K562 (cell line): ENCODE measurements around the gene SHB. TPM values are rescaled to one million over a fixed set of nuclear protein-coding genes. Genes with fewer than 3 reads are reported as not detected.

Experiments used
- ATAC-seq: fragments of 200-7000 bp; cut with Tn5 transposase; 3 replicates; pipeline ENCODE4 v1.9.1; 2020; ENCODE audit warnings: moderate library complexity
- BruUV-seq: library from RNA; stranded (reverse); fragments of 400-500 nt; replicated peaks from 2 replicates; lab custom pipeline; 2021; lab: Mats Ljungman, UMichigan
- CTCF ChIA-PET: fragments of 300-600 bp; formaldehyde crosslinking; extraction: SDS; loops from one replicate; lab custom pipeline; 2021; ENCODE audit warnings: low intra/inter-chr PET ratio; lab: Yijun Ruan, JAX
- POLR2A ChIA-PET: fragments of 300-600, 350-650 bp; sonication (Branson Sonifier 250); formaldehyde crosslinking; extraction: SDS; loops from one replicate; lab custom pipeline; 2021; ENCODE audit warnings: antibody characterized with exemption, inconsistent platforms; lab: Yijun Ruan, JAX
- DNase-seq, 4 experiments: peaks; one replicate each; pipeline versions ENCODE4 v3.0.0 to v3.0.0-alpha.2; 2011 to 2018; ENCODE audit warnings: low spot score in 3 of 4, mixed read lengths in 3 of 4; ENCODE audit errors: extremely low read depth in 1 of 4
- FAIRE-seq: peaks from 2 replicates; lab custom pipeline; 2011; peaks lifted over from hg19 to GRCh38; lab: Jason Lieb, UNC
- H2AFZ ChIP-seq: 2 replicates; pipeline ENCODE4 v1.6.0; 2011; ENCODE audit warnings: low read depth, low read length, control low read depth, inconsistent platforms
- H3K27ac ChIP-seq: fragments of 200-600 bp; 3 replicates; pipeline ENCODE4 v1.8.0; 2011; ENCODE audit warnings: low read depth, mild to moderate bottlenecking, control low read depth, inconsistent platforms, low read length, moderate library complexity, mixed read lengths; ENCODE audit errors: extremely low read depth
- H3K27me3 ChIP-seq, 2 experiments: fragments of 300-600 bp in 1 of 2; 2 replicates in 1 of 2; 3 replicates in 1 of 2; pipeline versions ENCODE4 v1.6.0 to v1.8.0; 2011; ENCODE audit warnings: inconsistent platforms in 2 of 2, low read length in 2 of 2, mild to moderate bottlenecking in 1 of 2, mixed read lengths in 1 of 2, moderate library complexity in 1 of 2; ENCODE audit not compliant: control insufficient read depth in 2 of 2, insufficient read depth in 2 of 2
- H3K36me3 ChIP-seq: fragments of 300-600 bp; 3 replicates; pipeline ENCODE4 v1.8.0; 2011; ENCODE audit warnings: mild to moderate bottlenecking, low read length, inconsistent platforms; ENCODE audit not compliant: control insufficient read depth, insufficient read depth
- H3K4me1 ChIP-seq, 2 experiments: fragments of 200-600 bp in 1 of 2; replicated peaks in 1 of 2; 2 replicates in 1 of 2; 3 replicates in 1 of 2; pipeline versions ENCODE4 v1.5.1 to v1.8.0; 2011; ENCODE audit warnings: inconsistent platforms in 2 of 2, low read length in 2 of 2, mild to moderate bottlenecking in 1 of 2, mixed read lengths in 1 of 2, moderate library complexity in 1 of 2; ENCODE audit not compliant: control insufficient read depth in 2 of 2, insufficient read depth in 2 of 2
- H3K4me2 ChIP-seq: 2 replicates; pipeline ENCODE4 v1.6.1; 2011; ENCODE audit warnings: low read length, control low read depth, inconsistent platforms, mixed read lengths; ENCODE audit not compliant: insufficient read depth
- H3K4me3 ChIP-seq: fragments of 200-600 bp; sonication (generic), shearing (Covaris generic); 2 replicates; pipeline ENCODE4 v1.5.1; 2016; ENCODE audit warnings: control low read depth, inconsistent platforms
- H3K79me2 ChIP-seq: fragments of 200-600 bp; 3 replicates; pipeline ENCODE4 v1.8.0; 2011; ENCODE audit warnings: low read length, inconsistent platforms; ENCODE audit not compliant: control insufficient read depth, insufficient read depth
- H3K9ac ChIP-seq, 2 experiments: 2 replicates each; pipeline versions ENCODE4 v1.6.0 to v1.6.1; 2011; ENCODE audit warnings: low read depth in 2 of 2, low read length in 2 of 2, control low read depth in 1 of 2, inconsistent platforms in 1 of 2, mild to moderate bottlenecking in 1 of 2, mixed read lengths in 1 of 2; ENCODE audit not compliant: insufficient read depth in 1 of 2
- H3K9me1 ChIP-seq: one replicate; pipeline ENCODE4 v1.6.0; 2011; ENCODE audit warnings: inconsistent platforms, mild to moderate bottlenecking, low read length, moderate library complexity; ENCODE audit not compliant: control insufficient read depth, insufficient read depth
- H3K9me3 ChIP-seq: replicated peaks from 2 replicates; pipeline ENCODE4 v1.5.1; 2011; ENCODE audit warnings: low read depth, low read length, inconsistent platforms; ENCODE audit not compliant: control insufficient read depth, insufficient read depth
- H4K20me1 ChIP-seq: replicated peaks from 2 replicates; pipeline ENCODE4 v1.6.1; 2011; ENCODE audit warnings: low read length, inconsistent platforms, mixed read lengths; ENCODE audit not compliant: control insufficient read depth, insufficient read depth
- CAMTA2 ChIP-seq: fragments of 250-450 bp; sonication (Bioruptor Pico); conservative IDR thresholded peaks from 2 replicates; pipeline ENCODE4 v1.5.1; 2022
- E2F6 ChIP-seq, 2 experiments: IDR thresholded peaks; 2 replicates each; pipeline ENCODE4 v1.6.1; 2011; ENCODE audit warnings: borderline replicate concordance in 1 of 2, control low read depth in 1 of 2, low read depth in 1 of 2, low read length in 1 of 2, mild to moderate bottlenecking in 1 of 2, mixed read lengths in 1 of 2, moderate library complexity in 1 of 2; ENCODE audit not compliant: insufficient read depth in 1 of 2, insufficient read length in 1 of 2, poor library complexity in 1 of 2, severe bottlenecking in 1 of 2; ENCODE audit errors: extremely low read depth in 1 of 2
- NFATC3 ChIP-seq: fragments of 450-650 bp; IDR thresholded peaks from 2 replicates; pipeline ENCODE4 v1.6.1; 2017; ENCODE audit warnings: mild to moderate bottlenecking
- RFX7 ChIP-seq: fragments of 250-450 bp; sonication (Bioruptor Pico); IDR thresholded peaks from 2 replicates; pipeline ENCODE4 v1.5.1; 2021; ENCODE audit warnings: mild to moderate bottlenecking
- SIX5 ChIP-seq, 2 experiments: IDR thresholded peaks; 2 replicates each; pipeline ENCODE4 v1.6.1; 2011; ENCODE audit warnings: low read length in 2 of 2, borderline replicate concordance in 1 of 2, low read depth in 1 of 2, mild to moderate bottlenecking in 1 of 2, moderate library complexity in 1 of 2; ENCODE audit not compliant: insufficient read depth in 1 of 2
- SMARCA4 ChIP-seq: fragments of 450-650 bp; IDR thresholded peaks from 2 replicates; pipeline ENCODE4 v1.6.1; 2016
- TAL1 ChIP-seq: fragments of 450-650 bp; IDR thresholded peaks from 2 replicates; pipeline ENCODE4 v1.6.1; 2016; ENCODE audit warnings: mild to moderate bottlenecking
- ZBED1 ChIP-seq: IDR thresholded peaks from 2 replicates; pipeline ENCODE4 v1.6.1; 2014
- ZFP91 ChIP-seq: sonication (generic); formaldehyde crosslinking; IDR thresholded peaks from 2 replicates; pipeline ENCODE4 v1.8.0; 2022; ENCODE audit warnings: mild to moderate bottlenecking, missing genetic modification reagents
- ZNF324 ChIP-seq: fragments of 250-450 bp; sonication (Bioruptor Pico); IDR thresholded peaks from 2 replicates; pipeline ENCODE4 v1.4.0; 2020; ENCODE audit warnings: mild to moderate bottlenecking
- ZNF444 ChIP-seq: fragments of 250-450 bp; sonication (Bioruptor Pico); IDR thresholded peaks from 2 replicates; pipeline ENCODE4 v1.4.0; 2020; ENCODE audit warnings: mild to moderate bottlenecking, moderate library complexity
- ZNF717 ChIP-seq: fragments of 250-450 bp; sonication (Bioruptor Pico); IDR thresholded peaks from 2 replicates; pipeline ENCODE4 v1.5.0; 2021
- ZNF76 ChIP-seq: fragments of 250-450 bp; sonication (Bioruptor Pico); IDR thresholded peaks from 2 replicates; pipeline ENCODE4 v1.4.0; 2020; ENCODE audit warnings: mild to moderate bottlenecking, moderate library complexity, borderline replicate concordance
- WGBS: fragments of 100-300 bp; shearing (Covaris generic); methylation state at CpG from one replicate; pipeline ENCODE4 v1.1.6; 2016; ENCODE audit warnings: low coverage, mixed read lengths; ENCODE audit not compliant: insufficient coverage; ENCODE audit errors: missing lambda C conversion rate; 5-methylcytosine and 5-hydroxymethylcytosine counted together
- in situ Hi-C: fragments of 300-500 bp; cut with MboI; formaldehyde crosslinking; loops from 4 replicates; pipeline ENCODE4 v1.15.0; 2018; ENCODE audit warnings: inconsistent platforms, mixed read lengths
- intact Hi-C: fragments of 100-400 bp; cut with micrococcal nuclease; formaldehyde crosslinking; loops from 2 replicates; pipeline ENCODE4 v1.14.2; 2022
- polyA plus RNA-seq, 8 experiments: library from polyadenylated mRNA; depleted of rRNA in 4 of 8; stranded (reverse) in 5 of 8; unstranded in 3 of 8; fragments of >200 nt; fragmentation: Nextera tagmentation in 2 of 8; fragmentation: Illumina TruSeq in 1 of 8; extraction: Ambion mirVana in 2 of 8; extraction: Trizol in 1 of 8; gene quantifications; 2 replicates each; pipeline versions ENCODE4 v1.2.1 to v1.2.3, GENCODE V29; 2011 to 2014; ENCODE audit warnings: inconsistent platforms in 1 of 8, missing spikeins in 1 of 8
- total RNA-seq, 7 experiments: library from RNA; depleted of rRNA in 6 of 7; stranded (reverse); fragments of >200 nt in 6 of 7; fragmentation: Illumina TruSeq in 2 of 7; extraction: Trizol in 2 of 7; gene quantifications; 2 replicates each; pipeline versions ENCODE4 v1.2.1 to v1.2.3, GENCODE V29; 2011 to 2021; ENCODE audit warnings: low replicate concordance in 1 of 7
- TF ChIP-seq, protein P1 (sequence below), 3 experiments: IDR thresholded peaks in 2 of 3; conservative IDR thresholded peaks in 1 of 3; 2 replicates each; pipeline ENCODE4 v1.5.1; 2011 to 2012; ENCODE audit warnings: low read length in 3 of 3, mild to moderate bottlenecking in 3 of 3, control low read depth in 2 of 3, improper control_type of control experiment in 1 of 3, inconsistent platforms in 1 of 3, low read depth in 1 of 3, mixed read lengths in 1 of 3, moderate library complexity in 1 of 3; ENCODE audit not compliant: insufficient read depth in 2 of 3
- TF ChIP-seq, protein P2 (sequence below): sonication (generic); formaldehyde crosslinking; IDR thresholded peaks from 2 replicates; pipeline ENCODE4 v1.8.1; 2023; ENCODE audit warnings: mild to moderate bottlenecking, missing genetic modification reagents

Gene SHB
- total and polyA plus RNA-seq, 9 of the 15 experiments (the other 6 are each of a cell fraction or from before 2014, with no cell fraction given), result 0.78 to 16.0 (median 5.3) TPM

DNA sequence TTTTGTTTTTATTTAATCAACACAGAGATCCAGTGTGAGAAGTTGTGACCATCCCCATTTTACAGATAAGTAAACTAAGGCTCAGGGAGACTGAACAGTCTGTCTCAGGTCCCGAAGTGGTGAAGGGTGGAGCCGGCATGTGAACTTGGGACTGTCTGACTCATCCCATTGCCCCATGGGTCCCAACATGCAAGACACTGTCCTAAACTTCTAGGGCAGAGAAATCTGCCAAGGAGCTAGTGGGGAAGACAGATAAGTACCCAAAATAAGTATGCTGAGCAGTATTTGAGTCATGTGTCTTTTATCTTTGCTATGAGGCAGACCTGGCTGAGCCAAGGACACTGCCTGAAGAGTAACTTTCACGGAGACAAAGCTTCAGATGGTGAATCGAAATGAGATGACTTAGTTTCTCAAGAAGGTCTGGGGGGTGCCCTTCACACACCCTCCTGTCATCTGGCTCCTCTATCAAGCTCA lies 100.8 kb downstream of the SHB start (continued):
- TF ChIP-seq SMARCA4 (peak; percentile 80), ZNF76 (CRISPR knock-in tag) (no peak), ZBED1 (no peak)

DNA sequence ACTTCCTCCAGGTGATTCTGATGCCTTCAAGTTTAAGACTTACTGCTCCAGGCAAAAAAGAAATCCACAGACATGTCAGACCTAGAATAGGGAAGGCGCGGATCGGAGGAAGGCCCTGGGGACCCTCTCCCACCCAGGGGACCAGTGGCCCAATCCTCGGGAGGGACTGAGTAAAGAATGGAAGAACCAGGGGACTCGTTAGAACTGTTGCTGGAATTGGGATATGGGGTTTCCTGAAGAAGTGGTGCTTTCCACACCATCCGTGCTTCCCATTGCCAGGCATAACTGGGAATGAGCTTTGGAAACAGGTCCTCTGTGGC lies 101.3 kb downstream of the SHB start:
- H3K79me2 ChIP-seq, result no peaks in the 10 kb centered on the region
- no peak overlapping the region for H3K4me3 ChIP-seq
- no peak for ATAC-seq
- H3K9ac ChIP-seq, result no peak overlapping the region
- no peaks in the 10 kb centered on the region for H3K9me3 ChIP-seq
- peaks cover 14 to 18% of the 10 kb centered on the region in 2 experiments for H3K4me1 ChIP-seq
- in situ Hi-C loops, result no loop called here
- no TSS peak for BruUV-seq
- H3K4me2 ChIP-seq, result no peak overlapping the region
- intact Hi-C loops, result loop anchor here (2.0 kb wide), 1 partner anchor 99 kb away; no protein-coding TSS in a partner anchor
- ChIA-PET POLR2A (interaction anchor here (1.0 to 1.5 kb wide), 2 partner anchors 10 to 31 kb away, joined by 3 to 5 read pairs; no protein-coding TSS in a partner anchor), CTCF (no interaction called here)
- H4K20me1 ChIP-seq, result peaks cover 18% of the 10 kb centered on the region
- H3K36me3 ChIP-seq, result no peaks in the 10 kb centered on the region
- peaks cover 16% of the 10 kb centered on the region for H3K9me1 ChIP-seq
- H3K27ac ChIP-seq, result no peak overlapping the region
- FAIRE-seq, result no peak
- H2AFZ ChIP-seq, result no peak overlapping the region
- H3K27me3 ChIP-seq, result no peaks in the 10 kb centered on the region
- DNase-seq, result no peak
- WGBS, result 91% methylated on average over 6 of the region's 6 CpGs
- TF ChIP-seq ZNF717 (CRISPR knock-in tag) (no peak), E2F6 (IDR thresholded peaks at IDR 0.05; ENCODE audit: borderline replicate concordance in 1 of 2, extremely low read depth in 1 of 2, insufficient read depth in 1 of 2, insufficient read length in 1 of 2, low read depth in 1 of 2, low read length in 1 of 2, poor library complexity in 1 of 2, severe bottlenecking in 1 of 2) (no peak), ZFP91 (CRISPR knock-in tag) (no peak), NFATC3 (no peak), SIX5 (IDR thresholded peaks at IDR 0.05; ENCODE audit: borderline replicate concordance in 1 of 2, insufficient read depth in 1 of 2, low read depth in 1 of 2, low read length in 2 of 2) (no peak), TAL1 (no peak), ZNF324 (CRISPR knock-in tag) (no peak), CAMTA2 (CRISPR knock-in tag) (no peak), RFX7 (CRISPR knock-in tag) (no peak), ZNF444 (CRISPR knock-in tag) (no peak)
- TF ChIP-seq, protein P1, sequence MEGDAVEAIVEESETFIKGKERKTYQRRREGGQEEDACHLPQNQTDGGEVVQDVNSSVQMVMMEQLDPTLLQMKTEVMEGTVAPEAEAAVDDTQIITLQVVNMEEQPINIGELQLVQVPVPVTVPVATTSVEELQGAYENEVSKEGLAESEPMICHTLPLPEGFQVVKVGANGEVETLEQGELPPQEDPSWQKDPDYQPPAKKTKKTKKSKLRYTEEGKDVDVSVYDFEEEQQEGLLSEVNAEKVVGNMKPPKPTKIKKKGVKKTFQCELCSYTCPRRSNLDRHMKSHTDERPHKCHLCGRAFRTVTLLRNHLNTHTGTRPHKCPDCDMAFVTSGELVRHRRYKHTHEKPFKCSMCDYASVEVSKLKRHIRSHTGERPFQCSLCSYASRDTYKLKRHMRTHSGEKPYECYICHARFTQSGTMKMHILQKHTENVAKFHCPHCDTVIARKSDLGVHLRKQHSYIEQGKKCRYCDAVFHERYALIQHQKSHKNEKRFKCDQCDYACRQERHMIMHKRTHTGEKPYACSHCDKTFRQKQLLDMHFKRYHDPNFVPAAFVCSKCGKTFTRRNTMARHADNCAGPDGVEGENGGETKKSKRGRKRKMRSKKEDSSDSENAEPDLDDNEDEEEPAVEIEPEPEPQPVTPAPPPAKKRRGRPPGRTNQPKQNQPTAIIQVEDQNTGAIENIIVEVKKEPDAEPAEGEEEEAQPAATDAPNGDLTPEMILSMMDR (IDR thresholded peaks at IDR 0.05 in 2 of 3, conservative IDR thresholded peaks at IDR 0.05 in 1 of 3; ENCODE audit: insufficient read depth in 2 of 3, low read depth in 1 of 3, low read length in 3 of 3), result no peak
- TF ChIP-seq, protein P2, sequence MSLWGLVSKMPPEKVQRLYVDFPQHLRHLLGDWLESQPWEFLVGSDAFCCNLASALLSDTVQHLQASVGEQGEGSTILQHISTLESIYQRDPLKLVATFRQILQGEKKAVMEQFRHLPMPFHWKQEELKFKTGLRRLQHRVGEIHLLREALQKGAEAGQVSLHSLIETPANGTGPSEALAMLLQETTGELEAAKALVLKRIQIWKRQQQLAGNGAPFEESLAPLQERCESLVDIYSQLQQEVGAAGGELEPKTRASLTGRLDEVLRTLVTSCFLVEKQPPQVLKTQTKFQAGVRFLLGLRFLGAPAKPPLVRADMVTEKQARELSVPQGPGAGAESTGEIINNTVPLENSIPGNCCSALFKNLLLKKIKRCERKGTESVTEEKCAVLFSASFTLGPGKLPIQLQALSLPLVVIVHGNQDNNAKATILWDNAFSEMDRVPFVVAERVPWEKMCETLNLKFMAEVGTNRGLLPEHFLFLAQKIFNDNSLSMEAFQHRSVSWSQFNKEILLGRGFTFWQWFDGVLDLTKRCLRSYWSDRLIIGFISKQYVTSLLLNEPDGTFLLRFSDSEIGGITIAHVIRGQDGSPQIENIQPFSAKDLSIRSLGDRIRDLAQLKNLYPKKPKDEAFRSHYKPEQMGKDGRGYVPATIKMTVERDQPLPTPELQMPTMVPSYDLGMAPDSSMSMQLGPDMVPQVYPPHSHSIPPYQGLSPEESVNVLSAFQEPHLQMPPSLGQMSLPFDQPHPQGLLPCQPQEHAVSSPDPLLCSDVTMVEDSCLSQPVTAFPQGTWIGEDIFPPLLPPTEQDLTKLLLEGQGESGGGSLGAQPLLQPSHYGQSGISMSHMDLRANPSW (CRISPR knock-in tag), result no peak
